GM12878 (cell line): ENCODE measurements around the gene LRRK1.

Experiments used
- ATF7 ChIP-seq: fragments of 450-650 bp; IDR thresholded peaks from 2 replicates; pipeline ENCODE4 v1.6.1; 2016; ENCODE audit warnings: low read depth, mild to moderate bottlenecking
- BHLHE40 ChIP-seq, 2 experiments: fragments of 450-650 bp in 1 of 2; IDR thresholded peaks; 2 replicates each; pipeline ENCODE4 v1.6.1; 2011 to 2017; ENCODE audit warnings: low read depth in 2 of 2, borderline replicate concordance in 1 of 2, improper control_type of control experiment in 1 of 2, low read length in 1 of 2, mild to moderate bottlenecking in 1 of 2
- CBX5 ChIP-seq: sonication (generic); IDR thresholded peaks from 2 replicates; pipeline ENCODE4 v1.6.1; 2016; ENCODE audit warnings: low read depth, moderate library complexity, mild to moderate bottlenecking, inconsistent platforms
- EGR1 ChIP-seq, 2 experiments: IDR thresholded peaks; 1 replicate in 1 of 2; 2 replicates in 1 of 2; pipeline ENCODE4 v1.6.1; 2011 to 2012; ENCODE audit warnings: low read depth in 2 of 2, low read length in 2 of 2, borderline replicate concordance in 1 of 2, mild to moderate bottlenecking in 1 of 2, moderate library complexity in 1 of 2
- POLR2A ChIP-seq: IDR thresholded peaks from 2 replicates; pipeline ENCODE4 v1.6.1; 2011; ENCODE audit warnings: low read depth, mild to moderate bottlenecking, low read length
- RAD21 ChIP-seq: IDR thresholded peaks from 2 replicates; pipeline ENCODE4 v1.6.1; 2011; ENCODE audit warnings: mild to moderate bottlenecking, low read depth, low read length, moderate library complexity; ENCODE audit not compliant: insufficient read depth
- TF ChIP-seq, protein P1 (sequence below), 3 experiments: IDR thresholded peaks in 2 of 3; conservative IDR thresholded peaks in 1 of 3; 2 replicates each; pipeline ENCODE4 v1.5.1; 2011; ENCODE audit warnings: low read depth in 3 of 3, low read length in 3 of 3, mild to moderate bottlenecking in 3 of 3, control low read depth in 2 of 3, moderate library complexity in 2 of 3, inconsistent platforms in 1 of 3, mixed read lengths in 1 of 3; ENCODE audit not compliant: control insufficient read depth in 2 of 3, insufficient read depth in 1 of 3; ENCODE audit errors: extremely low read depth in 1 of 3

DNA sequence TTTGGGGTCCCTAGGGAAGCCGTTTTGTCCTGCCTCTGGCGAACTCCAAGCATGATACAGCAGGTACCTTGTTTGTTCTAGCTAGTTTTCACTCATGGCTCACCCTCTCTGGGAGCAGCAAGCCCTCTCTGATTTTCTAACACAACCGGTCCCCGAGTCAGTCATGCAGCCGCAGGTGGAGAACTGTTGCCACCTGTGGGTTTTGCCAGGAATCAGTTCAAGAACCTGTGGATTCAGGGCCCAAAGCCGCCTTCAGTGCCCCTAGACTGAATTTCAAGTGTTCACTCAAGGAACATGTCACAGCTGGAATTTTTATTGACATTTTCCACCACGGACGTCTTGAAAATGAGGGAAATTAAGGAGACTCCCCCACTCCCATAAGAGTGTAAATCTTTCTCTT is 13.3 kb upstream of the LRRK1 start:
- TF ChIP-seq BHLHE40 (IDR thresholded peaks at IDR 0.05; ENCODE audit: borderline replicate concordance in 1 of 2, low read depth in 2 of 2, low read length in 1 of 2) (no peak), EGR1 (IDR thresholded peaks at IDR 0.05; ENCODE audit: borderline replicate concordance in 1 of 2, low read depth in 2 of 2, low read length in 2 of 2) (no peak), CBX5 (no peak), POLR2A (no peak), ATF7 (no peak), RAD21 (no peak)
- TF ChIP-seq, protein P1, sequence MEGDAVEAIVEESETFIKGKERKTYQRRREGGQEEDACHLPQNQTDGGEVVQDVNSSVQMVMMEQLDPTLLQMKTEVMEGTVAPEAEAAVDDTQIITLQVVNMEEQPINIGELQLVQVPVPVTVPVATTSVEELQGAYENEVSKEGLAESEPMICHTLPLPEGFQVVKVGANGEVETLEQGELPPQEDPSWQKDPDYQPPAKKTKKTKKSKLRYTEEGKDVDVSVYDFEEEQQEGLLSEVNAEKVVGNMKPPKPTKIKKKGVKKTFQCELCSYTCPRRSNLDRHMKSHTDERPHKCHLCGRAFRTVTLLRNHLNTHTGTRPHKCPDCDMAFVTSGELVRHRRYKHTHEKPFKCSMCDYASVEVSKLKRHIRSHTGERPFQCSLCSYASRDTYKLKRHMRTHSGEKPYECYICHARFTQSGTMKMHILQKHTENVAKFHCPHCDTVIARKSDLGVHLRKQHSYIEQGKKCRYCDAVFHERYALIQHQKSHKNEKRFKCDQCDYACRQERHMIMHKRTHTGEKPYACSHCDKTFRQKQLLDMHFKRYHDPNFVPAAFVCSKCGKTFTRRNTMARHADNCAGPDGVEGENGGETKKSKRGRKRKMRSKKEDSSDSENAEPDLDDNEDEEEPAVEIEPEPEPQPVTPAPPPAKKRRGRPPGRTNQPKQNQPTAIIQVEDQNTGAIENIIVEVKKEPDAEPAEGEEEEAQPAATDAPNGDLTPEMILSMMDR (IDR thresholded peaks at IDR 0.05 in 2 of 3, conservative IDR thresholded peaks at IDR 0.05 in 1 of 3; ENCODE audit: control insufficient read depth in 2 of 3, extremely low read depth in 1 of 3, insufficient read depth in 1 of 3, low read depth in 3 of 3, low read length in 3 of 3): no peak
